Immature natural killer cell (primary cell): Measurements from ENCODE around the gene PLCB4. TPM values are rescaled to one million over a fixed set of nuclear protein-coding genes. Genes with fewer than 3 reads are reported as not detected.

Experiments used
- DNase-seq, 3 donors: peaks; one replicate each; pipeline ENCODE4 v3.0.0; 2022; ENCODE audit warnings: mixed read lengths in 1 of 3
- H3K27ac Mint-ChIP-seq, 6 donors: one replicate each; pipeline ENCODE4 v1.8.0; 2020; ENCODE audit warnings: mixed read lengths in 6 of 6, mild to moderate bottlenecking in 5 of 6, inconsistent platforms in 4 of 6, moderate library complexity in 3 of 6
- H3K27me3 Mint-ChIP-seq, 3 donors: one replicate each; pipeline ENCODE4 v1.8.0; 2020 to 2021; ENCODE audit warnings: low read depth in 3 of 3, mild to moderate bottlenecking in 3 of 3, mixed read lengths in 3 of 3, moderate library complexity in 3 of 3, inconsistent platforms in 1 of 3
- H3K36me3 Mint-ChIP-seq, 3 donors: one replicate each; pipeline ENCODE4 v1.8.0; 2020; ENCODE audit warnings: mixed read lengths in 3 of 3, inconsistent platforms in 2 of 3, mild to moderate bottlenecking in 2 of 3
- H3K4me1 Mint-ChIP-seq, 2 donors: one replicate each; pipeline ENCODE4 v1.8.0; 2020; ENCODE audit warnings: inconsistent platforms in 2 of 2, mild to moderate bottlenecking in 2 of 2, mixed read lengths in 2 of 2, moderate library complexity in 1 of 2
- H3K4me3 Mint-ChIP-seq, 5 donors: one replicate each; pipeline ENCODE4 v1.8.0; 2020; ENCODE audit warnings: mild to moderate bottlenecking in 5 of 5, mixed read lengths in 5 of 5, inconsistent platforms in 3 of 5, moderate library complexity in 3 of 5
- H3K9me3 Mint-ChIP-seq, 6 donors: one replicate each; pipeline ENCODE4 v1.8.0; 2020; ENCODE audit warnings: mild to moderate bottlenecking in 6 of 6, mixed read lengths in 6 of 6, inconsistent platforms in 4 of 6, moderate library complexity in 3 of 6
- polyA plus RNA-seq, 3 donors: library from polyadenylated mRNA; unstranded; fragments of 300-500 nt; fragmentation: Illumina TruSeq; gene quantifications; one replicate each; pipeline ENCODE4 v1.2.3, GENCODE V29; 2021

PLCB4 gene
- polyA plus RNA-seq, 3 donors from 2014 or later = not detected

- no peaks in the 10 kb centered on the region for H3K36me3 Mint-ChIP-seq
- peaks cover 0 to 5% (median 0%) of the 10 kb centered on the region in 6 donors for H3K9me3 Mint-ChIP-seq
- H3K4me1 Mint-ChIP-seq = peaks cover 2 to 10% of the 10 kb centered on the region in 2 donors
- no peak overlapping the region for H3K4me3 Mint-ChIP-seq
- no peak for DNase-seq
- H3K27ac Mint-ChIP-seq = no peak overlapping the region
- H3K27me3 Mint-ChIP-seq = peaks cover 0 to 2% (median 0%) of the 10 kb centered on the region in 3 donors
Observed at GRCh38 chr20:9163251-9163650, 94.4 kb downstream of the PLCB4 start.

- H3K27ac Mint-ChIP-seq = no peak overlapping the region
- H3K36me3 Mint-ChIP-seq = no peaks in the 10 kb centered on the region
- H3K27me3 Mint-ChIP-seq = peaks cover 0 to 2% (median 0%) of the 10 kb centered on the region in 3 donors
- H3K4me1 Mint-ChIP-seq = peaks cover 2 to 10% of the 10 kb centered on the region in 2 donors
- H3K9me3 Mint-ChIP-seq = peaks cover 0 to 5% (median 0%) of the 10 kb centered on the region in 6 donors
- no peak overlapping the region for H3K4me3 Mint-ChIP-seq
- DNase-seq = no peak
Observed at GRCh38 chr20:9163995-9164394, 95.1 kb downstream of the PLCB4 start.

- Mint-ChIP-seq H3K27ac (no peak overlapping the region), H3K36me3 (no peaks in the 10 kb centered on the region), H3K9me3 (peaks cover 0 to 5% (median 0%) of the 10 kb centered on the region in 6 donors), H3K4me3 (no peak overlapping the region), H3K27me3 (peaks cover 0 to 2% (median 0%) of the 10 kb centered on the region in 3 donors), H3K4me1 (peaks cover 2 to 6% of the 10 kb centered on the region in 2 donors)
- DNase-seq = no peak
Observed at GRCh38 chr20:9165261-9165660, 96.4 kb downstream of the PLCB4 start.

- no peaks in the 10 kb centered on the region for H3K4me1 Mint-ChIP-seq
- H3K36me3 Mint-ChIP-seq = no peaks in the 10 kb centered on the region
- no peak overlapping the region for H3K27ac Mint-ChIP-seq
- no peak for DNase-seq
- H3K27me3 Mint-ChIP-seq = peaks cover 0 to 2% (median 0%) of the 10 kb centered on the region in 3 donors
- peaks cover 0 to 5% (median 0%) of the 10 kb centered on the region in 6 donors for H3K9me3 Mint-ChIP-seq
- no peak overlapping the region for H3K4me3 Mint-ChIP-seq
Observed at GRCh38 chr20:9166153-9166780, 97.4 kb downstream of the PLCB4 start.

GRCh38 chr20:9169409-9169808 is 100.5 kb downstream of the PLCB4 start:
- Mint-ChIP-seq H3K36me3 (no peaks in the 10 kb centered on the region), H3K4me1 (peaks cover 0 to 6% of the 10 kb centered on the region in 2 donors), H3K4me3 (no peak overlapping the region), H3K9me3 (peaks cover 0 to 1% (median 0%) of the 10 kb centered on the region in 6 donors), H3K27ac (no peak overlapping the region), H3K27me3 (peaks cover 0 to 2% (median 0%) of the 10 kb centered on the region in 3 donors)
- DNase-seq = no peak

- no peaks in the 10 kb centered on the region for H3K27me3 Mint-ChIP-seq
Observed at GRCh38 chr20:9172851-9173250, 104.0 kb downstream of the PLCB4 start.

GRCh38 chr20:9177278-9177677 is 108.4 kb downstream of the PLCB4 start:
- Mint-ChIP-seq H3K27ac (no peak overlapping the region), H3K4me1 (peaks cover 0 to 6% of the 10 kb centered on the region in 2 donors), H3K36me3 (no peaks in the 10 kb centered on the region), H3K9me3 (peaks cover 0 to 11% (median 3%) of the 10 kb centered on the region in 6 donors), H3K27me3 (no peaks in the 10 kb centered on the region), H3K4me3 (no peak overlapping the region)
- DNase-seq = no peak

More at GRCh38 chr20:9172851-9173250, 104.0 kb downstream of the PLCB4 start:
- Mint-ChIP-seq H3K4me1 (peaks cover 0 to 6% of the 10 kb centered on the region in 2 donors), H3K27ac (no peak overlapping the region), H3K36me3 (no peaks in the 10 kb centered on the region), H3K4me3 (no peak overlapping the region), H3K9me3 (peaks cover 0 to 7% (median 2%) of the 10 kb centered on the region in 6 donors)
- peak; percentile 1 to 9 (median 4) for DNase-seq

GRCh38 chr20:9179193-9179802 is 110.4 kb downstream of the PLCB4 start:
- Mint-ChIP-seq H3K4me1 (no peaks in the 10 kb centered on the region), H3K9me3 (peaks cover 0 to 11% (median 2%) of the 10 kb centered on the region in 6 donors), H3K27me3 (no peaks in the 10 kb centered on the region), H3K27ac (no peak overlapping the region), H3K4me3 (no peak overlapping the region), H3K36me3 (no peaks in the 10 kb centered on the region)
- DNase-seq = no peak

- DNase-seq = no peak
- Mint-ChIP-seq H3K27ac (no peak overlapping the region), H3K4me3 (no peak overlapping the region), H3K27me3 (no peaks in the 10 kb centered on the region), H3K36me3 (no peaks in the 10 kb centered on the region), H3K9me3 (peaks cover 0 to 11% (median 2%) of the 10 kb centered on the region in 6 donors), H3K4me1 (no peaks in the 10 kb centered on the region)
Observed at GRCh38 chr20:9179867-9180266, 111.0 kb downstream of the PLCB4 start.

- Mint-ChIP-seq H3K9me3 (peaks cover 0 to 9% (median 3%) of the 10 kb centered on the region in 6 donors), H3K4me1 (no peaks in the 10 kb centered on the region), H3K36me3 (peaks cover 0 to 3% (median 0%) of the 10 kb centered on the region in 3 donors), H3K27ac (no peak overlapping the region), H3K4me3 (no peak overlapping the region), H3K27me3 (peaks cover 0 to 2% (median 0%) of the 10 kb centered on the region in 3 donors)
- no peak for DNase-seq
Observed at GRCh38 chr20:9180481-9181257, 111.8 kb downstream of the PLCB4 start.

- H3K4me3 Mint-ChIP-seq = no peak overlapping the region
- DNase-seq = no peak
- H3K9me3 Mint-ChIP-seq = peaks cover 0 to 3% (median under 1%) of the 10 kb centered on the region in 6 donors
- H3K36me3 Mint-ChIP-seq = peaks cover 0 to 3% (median 0%) of the 10 kb centered on the region in 3 donors
- peaks cover 0 to 3% (median 2%) of the 10 kb centered on the region in 3 donors for H3K27me3 Mint-ChIP-seq
- no peaks in the 10 kb centered on the region for H3K4me1 Mint-ChIP-seq
- no peak overlapping the region for H3K27ac Mint-ChIP-seq
Observed at GRCh38 chr20:9185511-9185910, 116.6 kb downstream of the PLCB4 start.

GRCh38 chr20:9186396-9186795 is 117.5 kb downstream of the PLCB4 start:
- no peak for DNase-seq
- Mint-ChIP-seq H3K4me3 (no peak overlapping the region), H3K27ac (no peak overlapping the region), H3K9me3 (peaks cover 0 to 3% (median under 1%) of the 10 kb centered on the region in 6 donors), H3K36me3 (peaks cover 0 to 3% (median 0%) of the 10 kb centered on the region in 3 donors), H3K27me3 (peaks cover 0 to 3% (median 2%) of the 10 kb centered on the region in 3 donors), H3K4me1 (no peaks in the 10 kb centered on the region)

GRCh38 chr20:9195031-9195430 is 126.1 kb downstream of the PLCB4 start:
- H3K36me3 Mint-ChIP-seq = no peaks in the 10 kb centered on the region

GRCh38 chr20:9196110-9196509 is 127.2 kb downstream of the PLCB4 start:
- Mint-ChIP-seq H3K27me3 (peaks cover 0 to 6% (median 0%) of the 10 kb centered on the region in 3 donors), H3K27ac (no peak overlapping the region), H3K4me3 (no peak overlapping the region), H3K9me3 (peaks cover 0 to 14% (median 3%) of the 10 kb centered on the region in 6 donors), H3K36me3 (no peaks in the 10 kb centered on the region), H3K4me1 (no peaks in the 10 kb centered on the region)
- DNase-seq = no peak

More at GRCh38 chr20:9195031-9195430, 126.1 kb downstream of the PLCB4 start:
- H3K27me3 Mint-ChIP-seq = peaks cover 0 to 6% (median 0%) of the 10 kb centered on the region in 3 donors
- no peaks in the 10 kb centered on the region for H3K4me1 Mint-ChIP-seq
- H3K4me3 Mint-ChIP-seq = no peak overlapping the region
- peaks cover 0 to 14% (median 3%) of the 10 kb centered on the region in 6 donors for H3K9me3 Mint-ChIP-seq
- no peak overlapping the region for H3K27ac Mint-ChIP-seq
- DNase-seq = no peak
